ENCODE data around the gene SORCS3.

Gene SORCS3

DNA sequence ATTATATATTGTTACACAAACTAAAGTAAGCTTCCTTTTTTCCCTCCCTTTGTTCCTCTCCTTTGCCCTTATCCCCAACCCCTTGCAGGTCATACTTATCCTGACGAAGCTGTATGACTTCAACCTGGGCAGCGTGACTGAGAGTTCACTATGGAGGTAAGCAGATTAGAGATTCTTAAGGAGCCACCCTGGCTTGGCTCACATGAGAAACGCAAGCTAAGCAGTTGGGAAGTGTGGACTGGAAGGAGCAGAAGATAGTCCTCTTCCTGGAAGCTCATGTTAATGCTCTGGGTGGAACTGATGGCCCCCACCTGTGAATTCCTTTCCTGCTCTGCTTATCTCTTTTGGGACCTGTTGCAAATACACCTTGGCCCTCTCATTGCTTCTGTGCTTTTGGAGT, 201.6 kb downstream of the SORCS3 start:
- Histone ChIP-seq H3K4me2 (no peak overlapping the region), H3K27ac (no peak overlapping the region), H3K27me3 (no peaks in the 10 kb centered on the region), H3K4me1 (no peaks in the 10 kb centered on the region), H4K20me1 (no peaks in the 10 kb centered on the region), H3K4me3 (no peak overlapping the region), H3K9ac (no peak overlapping the region), H3K36me3 (no peaks in the 10 kb centered on the region), H3K9me3 (replicated peaks in 1 of 11) (no peaks in the 10 kb centered on the region)
- TF ChIP-seq Cebpa-rat (IDR thresholded peaks at IDR 0.05): no peak

DNA sequence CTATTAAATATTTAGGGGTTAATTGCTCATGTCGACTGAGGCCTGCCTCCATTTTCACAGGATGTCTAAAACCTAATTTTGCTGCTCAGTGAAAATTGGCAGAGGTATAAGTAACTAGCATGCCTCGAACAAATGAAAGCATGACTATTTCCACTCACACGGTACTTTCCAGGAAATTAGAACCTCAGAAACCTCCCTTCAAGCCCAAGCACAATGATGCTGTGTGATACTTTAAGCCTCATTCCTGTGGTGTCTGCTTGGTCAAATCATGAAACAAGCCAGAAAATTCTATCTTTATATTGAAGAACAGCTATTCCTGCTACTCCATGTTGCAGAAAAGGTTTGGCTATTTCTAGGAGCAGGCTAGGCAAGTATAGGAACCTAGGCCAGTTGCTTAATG, 203.0 kb downstream of the SORCS3 start:
- no peaks in the 10 kb centered on the region for H3K36me3 ChIP-seq
- no peaks in the 10 kb centered on the region for H4K20me1 ChIP-seq
- H3K27me3 ChIP-seq: no peaks in the 10 kb centered on the region
- H3K4me1 ChIP-seq: no peaks in the 10 kb centered on the region
- H3K9me3 ChIP-seq (replicated peaks in 1 of 11): no peaks in the 10 kb centered on the region
- no peak overlapping the region for H3K9ac ChIP-seq
- TF ChIP-seq Cebpa-rat (IDR thresholded peaks at IDR 0.05): no peak
- H3K4me3 ChIP-seq: no peak overlapping the region
- no peak overlapping the region for H3K4me2 ChIP-seq
- no peak overlapping the region for H3K27ac ChIP-seq

DNA sequence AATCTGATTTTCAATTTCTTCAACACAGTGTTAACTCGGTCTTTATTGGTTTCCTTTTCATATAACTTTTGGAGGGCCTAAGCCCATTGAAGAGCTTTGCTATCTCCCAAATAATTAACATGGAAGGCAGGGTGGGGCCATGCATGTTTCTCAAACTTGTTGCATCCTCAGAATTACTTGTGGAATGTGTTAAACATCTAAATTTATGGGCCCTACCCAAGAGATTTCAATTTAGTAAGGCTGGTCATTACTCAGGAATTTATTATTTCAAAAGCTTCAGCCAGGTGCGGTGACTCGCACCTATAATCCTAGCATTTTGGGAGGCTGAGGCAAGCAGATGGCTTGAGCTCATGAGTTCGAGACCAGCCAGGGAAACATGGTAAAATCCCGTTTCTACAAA, 208.9 kb downstream of the SORCS3 start:
- Histone ChIP-seq H3K27me3 (no peaks in the 10 kb centered on the region), H3K27ac (no peak overlapping the region), H3K4me3 (no peak overlapping the region), H3K4me2 (no peak overlapping the region), H3K9me3 (replicated peaks in 1 of 11) (no peaks in the 10 kb centered on the region), H3K9ac (no peak overlapping the region), H4K20me1 (no peaks in the 10 kb centered on the region), H3K4me1 (no peaks in the 10 kb centered on the region), H3K36me3 (no peaks in the 10 kb centered on the region)
- no peak for TF ChIP-seq Cebpa-rat (IDR thresholded peaks at IDR 0.05)

DNA sequence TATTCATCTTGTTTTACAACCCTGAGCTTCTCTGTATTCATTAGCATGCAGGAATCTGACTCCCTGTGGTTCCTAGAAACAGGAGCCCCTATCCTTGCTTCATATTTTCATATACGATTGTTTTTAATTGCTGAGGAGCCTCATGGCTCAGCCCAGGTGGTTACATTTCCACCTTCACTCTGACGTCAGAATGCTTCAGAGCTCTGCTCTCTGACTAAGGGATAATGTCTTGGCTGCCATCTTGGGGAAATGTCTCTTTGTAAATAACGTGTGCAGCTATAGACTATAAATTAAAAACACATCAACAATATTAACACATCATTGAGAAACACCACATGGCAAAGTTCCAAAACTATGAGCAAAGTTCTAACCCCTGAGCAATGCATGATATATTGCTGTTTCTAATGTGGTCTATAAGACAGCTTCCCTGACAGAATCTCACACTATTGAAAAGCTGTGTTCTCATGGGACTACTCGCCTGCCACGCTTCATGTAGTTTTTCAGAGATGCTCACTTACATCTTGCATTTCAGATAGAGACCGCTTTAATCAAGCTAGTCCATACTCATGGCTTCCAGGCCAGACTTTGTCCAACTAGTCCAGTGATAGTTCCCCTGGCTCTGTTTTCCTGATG, 227.0 kb downstream of the SORCS3 start:
- Histone ChIP-seq H3K27ac (peak overlapping the region in 1 of 11 experiments; percentile 1; a peak in 1 of 22 replicates), H4K20me1 (no peaks in the 10 kb centered on the region), H3K4me2 (peak overlapping the region in 7 of 11 experiments; percentile 5 to 45 (median 24); a peak in 10 of 22 replicates), H3K4me3 (no peak overlapping the region), H3K27me3 (no peaks in the 10 kb centered on the region), H3K9ac (no peak overlapping the region), H3K4me1 (peaks cover 0 to 22% (median 14%) of the 10 kb centered on the region in 10 experiments; a peak in 12 of 20 replicates), H3K36me3 (no peaks in the 10 kb centered on the region), H3K9me3 (replicated peaks in 1 of 11) (no peaks in the 10 kb centered on the region)
- TF ChIP-seq Cebpa-rat (IDR thresholded peaks at IDR 0.05): no peak

DNA sequence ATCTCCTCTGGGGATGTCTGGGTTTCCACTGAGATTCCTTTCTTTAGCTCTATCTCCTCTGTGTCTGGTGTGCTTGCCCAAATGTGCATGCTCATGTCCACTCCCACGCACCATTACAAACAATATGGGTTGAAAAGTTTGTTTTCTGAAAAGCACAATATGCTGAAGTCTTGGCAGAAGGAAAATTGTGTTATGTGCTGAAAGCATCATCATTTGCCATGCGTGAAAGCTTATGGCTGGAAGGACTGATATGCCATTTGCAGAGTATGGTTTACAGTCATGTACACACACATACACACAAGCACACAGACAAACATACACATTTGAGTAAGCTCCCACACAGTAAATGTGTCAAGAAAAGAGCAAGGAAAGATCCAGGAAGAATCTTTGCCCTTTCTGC, 231.6 kb downstream of the SORCS3 start:
- H4K20me1 ChIP-seq: no peaks in the 10 kb centered on the region
- H3K36me3 ChIP-seq: no peaks in the 10 kb centered on the region
- H3K9ac ChIP-seq: no peak overlapping the region
- peaks cover 0 to 11% (median 9%) of the 10 kb centered on the region in 10 experiments; a peak in 12 of 20 replicates for H3K4me1 ChIP-seq
- no peaks in the 10 kb centered on the region for H3K9me3 ChIP-seq (replicated peaks in 1 of 11)
- H3K4me2 ChIP-seq: no peak overlapping the region
- H3K27me3 ChIP-seq: no peaks in the 10 kb centered on the region
- H3K4me3 ChIP-seq: no peak overlapping the region
- no peak overlapping the region for H3K27ac ChIP-seq
- TF ChIP-seq Cebpa-rat (IDR thresholded peaks at IDR 0.05): no peak

DNA sequence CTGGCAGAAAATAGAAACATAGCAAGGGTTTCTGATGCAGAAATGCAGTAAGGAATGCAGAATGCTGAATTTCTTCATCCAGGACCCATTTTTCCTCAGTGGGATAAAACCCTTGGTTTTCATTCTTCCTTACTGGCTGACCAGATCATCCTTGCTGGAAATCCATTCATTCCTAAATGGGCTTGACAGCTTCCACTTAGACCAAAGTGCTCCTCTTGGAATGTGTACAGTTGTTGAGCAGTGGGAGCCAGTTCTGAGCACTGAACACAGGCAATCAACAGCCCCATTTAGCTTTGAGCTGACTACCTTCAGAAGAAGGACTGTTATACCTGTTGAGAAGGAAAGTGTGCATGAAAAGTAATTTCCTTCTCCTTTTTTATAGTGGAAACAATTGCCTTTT, 232.1 kb downstream of the SORCS3 start:
- Histone ChIP-seq H3K9me3 (replicated peaks in 1 of 11) (no peaks in the 10 kb centered on the region), H4K20me1 (no peaks in the 10 kb centered on the region), H3K27me3 (no peaks in the 10 kb centered on the region), H3K4me2 (no peak overlapping the region), H3K9ac (no peak overlapping the region), H3K4me1 (peaks cover 0 to 6% (median 5%) of the 10 kb centered on the region in 10 experiments; a peak in 11 of 20 replicates), H3K27ac (no peak overlapping the region), H3K4me3 (no peak overlapping the region), H3K36me3 (no peaks in the 10 kb centered on the region)
- TF ChIP-seq Cebpa-rat (IDR thresholded peaks at IDR 0.05): no peak

DNA sequence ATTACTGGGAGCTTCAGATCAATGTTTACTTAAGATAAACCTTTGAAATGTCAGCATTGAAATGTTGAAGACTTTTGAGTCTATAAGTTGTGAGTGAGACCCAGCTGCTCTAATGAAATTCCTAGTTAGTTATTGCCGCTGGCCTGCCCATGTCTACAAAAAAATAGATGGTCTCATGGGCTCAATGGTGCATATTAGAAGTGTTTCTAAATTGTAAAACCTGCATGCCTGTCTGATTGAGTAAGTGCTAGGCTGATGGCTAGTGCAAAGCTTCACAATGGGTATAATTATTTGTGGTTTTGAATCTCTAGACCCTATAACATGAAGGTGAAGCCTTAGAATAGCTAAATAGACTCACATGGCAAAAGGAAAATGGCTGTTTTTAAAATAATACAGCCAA, 234.5 kb downstream of the SORCS3 start:
- Histone ChIP-seq H3K27ac (no peak overlapping the region), H3K4me3 (no peak overlapping the region), H3K4me1 (no peaks in the 10 kb centered on the region), H3K9ac (no peak overlapping the region), H3K9me3 (replicated peaks in 1 of 11) (no peaks in the 10 kb centered on the region), H3K27me3 (no peaks in the 10 kb centered on the region), H3K36me3 (no peaks in the 10 kb centered on the region), H4K20me1 (no peaks in the 10 kb centered on the region), H3K4me2 (no peak overlapping the region)
- no peak for TF ChIP-seq Cebpa-rat (IDR thresholded peaks at IDR 0.05)

DNA sequence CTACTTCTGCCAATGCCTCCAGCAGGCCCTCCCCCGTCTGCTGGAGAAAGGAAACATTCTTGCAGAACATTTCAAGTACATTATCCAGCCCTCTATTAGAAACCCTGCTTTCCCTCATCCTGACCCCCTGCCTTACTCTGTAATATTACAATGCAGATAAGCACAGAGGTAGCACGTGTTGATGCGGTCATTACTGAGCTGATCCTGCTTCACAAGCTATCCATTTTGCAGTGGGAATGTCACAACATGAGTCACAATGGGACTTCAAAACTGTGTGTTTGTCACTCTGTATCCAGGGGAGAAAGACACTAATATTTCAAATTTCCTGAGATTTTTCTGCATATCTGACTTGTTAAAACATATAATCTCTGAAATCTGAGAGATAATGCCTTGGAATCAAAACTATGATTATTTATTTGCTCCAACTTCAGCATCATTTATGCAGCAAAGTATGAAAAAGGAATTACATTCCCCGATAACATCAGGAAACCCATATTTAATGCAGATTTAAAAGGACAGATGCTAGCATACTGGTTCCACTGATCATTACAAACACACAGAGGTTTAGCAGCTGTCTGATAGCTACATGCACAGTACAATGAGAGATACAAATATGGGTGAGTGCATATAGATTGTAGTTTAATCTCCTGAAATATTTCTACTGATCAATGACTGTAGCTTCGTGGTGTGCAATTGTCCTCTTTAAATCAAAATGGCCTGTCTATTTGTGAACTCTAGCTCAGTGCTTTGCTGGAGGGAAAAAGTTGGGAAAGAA, 239.7 kb downstream of the SORCS3 start:
- no peaks in the 10 kb centered on the region for H3K27me3 ChIP-seq
- no peak overlapping the region for H3K4me2 ChIP-seq
- H3K4me1 ChIP-seq: no peaks in the 10 kb centered on the region
- H3K4me3 ChIP-seq: no peak overlapping the region
- no peaks in the 10 kb centered on the region for H4K20me1 ChIP-seq
- H3K9me3 ChIP-seq (replicated peaks in 1 of 11): no peaks in the 10 kb centered on the region
- no peak overlapping the region for H3K9ac ChIP-seq
- H3K27ac ChIP-seq: no peak overlapping the region
- no peaks in the 10 kb centered on the region for H3K36me3 ChIP-seq
- no peak for TF ChIP-seq Cebpa-rat (IDR thresholded peaks at IDR 0.05)

DNA sequence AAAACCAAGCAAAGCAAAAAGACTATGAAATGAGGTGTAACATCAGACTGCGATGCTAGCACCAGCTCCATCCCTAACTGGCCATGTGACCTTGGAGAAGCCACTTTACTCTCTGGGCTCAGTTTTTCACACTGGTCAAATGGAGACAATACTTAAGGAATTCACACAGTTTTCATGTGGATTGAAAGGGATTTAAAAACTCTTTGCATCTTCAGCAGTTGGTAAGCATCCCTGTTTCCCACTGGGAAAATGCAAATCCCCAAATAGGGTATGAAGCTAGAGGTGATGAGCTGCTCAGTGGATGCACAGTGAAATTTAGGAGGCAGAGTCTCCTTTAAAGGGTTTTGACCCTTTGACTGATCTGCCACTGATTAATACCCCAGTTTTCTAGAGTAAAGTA, 240.7 kb downstream of the SORCS3 start:
- H3K36me3 ChIP-seq: no peaks in the 10 kb centered on the region
- no peaks in the 10 kb centered on the region for H3K27me3 ChIP-seq
- no peak overlapping the region for H3K4me3 ChIP-seq
- H3K27ac ChIP-seq: no peak overlapping the region
- TF ChIP-seq Cebpa-rat (IDR thresholded peaks at IDR 0.05): no peak
- no peaks in the 10 kb centered on the region for H3K9me3 ChIP-seq (replicated peaks in 1 of 11)
- H3K4me1 ChIP-seq: no peaks in the 10 kb centered on the region
- no peak overlapping the region for H3K9ac ChIP-seq
- no peak overlapping the region for H3K4me2 ChIP-seq
- no peaks in the 10 kb centered on the region for H4K20me1 ChIP-seq
